Right hindlimb (tissue), 1 donor: ENCODE measurements around the gene CAMKMT.
"Not testable (repeated sequence)": the region's sequence is repeated elsewhere in the genome, so short reads cannot be mapped to it uniquely, and the experiment has no call there.

Source experiments
- DNase-seq: peaks from one replicate; pipeline ENCODE4 v3.0.0-alpha.2; 2018

The CAMKMT gene

GRCh38 chr2:44362207-44363015 lies 664 bp downstream of the CAMKMT start:
- peak; percentile 64 for DNase-seq

DNA sequence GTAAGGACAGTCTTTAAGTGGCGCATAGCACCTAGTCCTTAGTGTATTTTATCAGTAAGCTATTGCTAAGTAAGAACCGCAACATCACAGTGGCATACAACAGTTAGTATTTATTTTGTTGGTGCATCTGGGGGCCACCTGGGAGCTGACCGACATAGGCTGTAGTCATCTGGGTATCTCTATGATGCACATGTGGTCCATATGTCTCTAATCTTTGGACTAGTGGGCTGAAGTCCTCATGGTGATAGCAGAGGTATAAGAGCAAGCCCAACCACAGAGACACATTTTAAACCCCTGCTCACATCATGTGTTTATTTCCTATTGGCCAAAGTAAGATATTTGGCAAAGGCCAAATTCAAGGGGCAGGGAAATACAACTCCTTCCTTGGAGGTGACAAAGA lies 2.9 kb downstream of the CAMKMT start:
- DNase-seq, result no peak

GRCh38 chr2:44367591-44367990 lies 5.8 kb downstream of the CAMKMT start:
- no peak for DNase-seq

GRCh38 chr2:44369392-44369791 lies 7.6 kb downstream of the CAMKMT start:
- no peak for DNase-seq

DNA sequence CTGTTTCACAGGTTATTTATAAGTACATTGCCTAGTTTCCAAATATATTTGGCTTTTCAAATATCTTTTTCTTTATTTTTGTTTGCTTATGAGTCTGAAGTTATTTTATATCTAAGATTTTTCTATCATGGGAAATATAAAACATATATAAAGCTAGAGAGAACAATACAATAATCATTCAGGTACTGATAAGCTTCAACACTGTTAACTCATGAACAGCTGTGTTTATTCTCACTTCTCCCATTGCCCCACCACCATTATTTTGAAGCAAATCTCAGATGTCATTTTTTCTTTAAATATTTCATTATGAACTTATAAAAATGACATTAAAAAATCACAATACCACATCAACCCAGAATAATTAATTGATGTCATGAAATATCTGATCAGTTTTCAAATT lies 9.7 kb downstream of the CAMKMT start:
- DNase-seq, result no peak

DNA sequence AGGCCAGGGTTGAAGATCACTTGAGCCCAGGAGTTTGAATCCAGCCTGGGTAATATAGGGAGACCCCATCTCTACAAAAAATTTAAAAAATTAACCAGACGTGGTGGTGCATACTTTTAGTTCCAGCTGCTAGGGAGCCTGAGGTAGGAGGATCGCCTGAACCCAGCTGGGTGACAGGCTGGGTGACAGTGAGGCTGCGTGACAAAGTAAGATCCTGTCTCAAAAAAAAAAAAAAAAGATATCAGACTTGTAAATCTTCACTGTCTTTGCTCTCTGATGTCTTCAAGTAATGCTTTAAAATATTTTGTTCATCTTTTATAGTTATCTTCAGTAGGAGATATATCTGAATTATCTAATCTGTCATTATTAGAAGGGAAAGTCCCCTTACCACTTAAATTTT lies 10.5 kb downstream of the CAMKMT start:
- DNase-seq, result no peak

- DNase-seq, result no peak
Measured at GRCh38 chr2:44377486-44377885, 15.7 kb downstream of the CAMKMT start.

- not testable (repeated sequence) for DNase-seq
Measured at GRCh38 chr2:44385226-44385625, 23.5 kb downstream of the CAMKMT start.

DNA sequence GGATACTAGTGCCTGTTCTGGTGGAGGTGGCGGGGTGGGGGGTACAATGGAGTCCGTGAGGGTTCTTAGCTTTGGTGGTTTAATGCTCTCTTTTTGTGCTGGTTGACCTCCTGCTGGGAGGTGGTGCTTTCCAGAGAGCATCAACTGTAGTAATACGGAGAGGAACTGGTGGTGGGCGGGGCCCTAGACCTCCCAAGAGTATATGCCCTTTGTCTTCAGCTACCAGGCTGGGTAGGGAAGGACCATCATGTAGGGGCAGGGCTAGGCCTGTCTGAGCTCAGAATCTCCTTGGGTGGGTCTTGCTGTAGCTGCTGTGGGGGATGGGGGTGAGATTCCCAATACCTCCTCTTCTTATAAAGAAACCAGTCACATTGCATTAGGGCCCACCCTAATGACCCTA lies 27.1 kb downstream of the CAMKMT start:
- no peak for DNase-seq

GRCh38 chr2:44389895-44390294 lies 28.1 kb downstream of the CAMKMT start:
- DNase-seq, result no peak

DNA sequence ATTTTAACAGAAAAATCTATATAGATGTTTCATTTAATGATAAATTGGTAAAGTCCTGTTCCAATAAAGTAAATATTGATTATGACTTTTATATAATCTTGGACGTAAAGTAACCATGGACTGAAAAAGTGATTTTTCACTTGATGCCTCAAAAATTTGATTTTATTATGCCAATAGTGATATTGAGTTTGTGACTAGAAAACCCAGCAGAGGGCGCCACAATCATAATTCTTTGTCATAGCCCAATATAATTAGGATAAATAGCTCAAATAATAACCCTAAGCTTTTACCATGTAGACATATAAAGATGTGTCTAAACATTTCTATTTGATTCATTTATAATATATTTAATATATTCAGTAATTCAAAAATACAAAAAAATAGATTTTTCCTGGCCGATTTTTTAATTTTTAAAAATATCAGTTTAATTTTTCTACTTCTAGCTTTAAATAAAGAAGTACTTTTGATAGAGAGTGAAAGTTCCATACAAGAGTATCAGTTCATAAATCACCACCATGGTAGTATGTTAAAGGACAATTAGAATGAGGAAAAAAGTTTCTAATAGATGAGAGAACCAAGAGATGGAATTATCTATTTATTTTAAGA lies 30.7 kb downstream of the CAMKMT start:
- DNase-seq, result peak; percentile 39

- DNase-seq, result no peak
Measured at GRCh38 chr2:44397447-44398175, 35.9 kb downstream of the CAMKMT start.

DNA sequence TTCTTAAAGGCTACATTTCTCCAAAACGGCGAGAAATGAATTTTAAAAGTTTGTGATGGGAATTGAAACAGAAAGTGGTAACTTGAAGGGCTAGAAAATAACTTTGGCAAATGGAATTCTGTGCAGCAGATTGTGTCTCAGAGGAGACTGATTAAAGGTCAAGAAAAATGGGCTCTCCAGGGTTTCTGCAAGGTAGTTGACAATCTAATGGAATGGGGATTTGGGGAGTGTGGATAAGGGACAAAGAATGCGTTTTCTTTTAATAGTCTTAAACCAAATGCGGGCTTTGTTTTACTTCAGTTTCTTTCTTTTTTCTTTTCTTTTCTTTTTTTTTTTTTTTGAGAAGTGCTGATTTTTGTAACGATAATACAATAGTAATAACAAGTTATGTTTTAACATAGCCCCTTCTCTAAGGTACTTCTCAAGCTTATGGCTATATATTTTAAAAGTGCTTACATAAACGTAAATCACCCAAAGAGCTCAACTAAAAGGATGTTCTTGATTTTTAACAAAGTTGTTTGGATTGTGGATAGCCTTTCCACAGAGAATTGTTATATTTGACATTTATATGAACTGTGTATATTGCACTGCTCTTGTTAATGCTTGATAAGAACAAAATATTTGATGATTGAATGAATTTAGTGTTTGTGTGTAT lies 36.6 kb downstream of the CAMKMT start:
- DNase-seq, result no peak

DNA sequence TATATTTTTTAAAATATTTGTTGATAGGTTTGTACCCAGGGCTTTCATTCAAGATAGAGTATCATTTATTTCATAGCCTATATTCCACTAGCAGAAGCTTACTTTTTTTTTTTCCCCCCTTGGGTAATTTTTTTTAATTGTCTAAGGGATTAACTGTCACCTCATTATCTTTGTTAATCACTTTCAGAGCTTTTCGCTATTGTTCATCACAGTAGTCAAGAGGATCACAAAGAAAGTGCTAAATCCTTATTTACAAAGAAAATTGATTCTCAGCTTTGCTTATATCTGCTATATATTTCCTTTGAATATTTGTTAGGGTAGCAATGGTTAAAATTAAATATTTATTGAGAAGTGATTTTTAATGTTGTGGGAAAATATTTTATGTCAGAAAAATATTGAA lies 59.0 kb downstream of the CAMKMT start:
- no peak for DNase-seq

DNA sequence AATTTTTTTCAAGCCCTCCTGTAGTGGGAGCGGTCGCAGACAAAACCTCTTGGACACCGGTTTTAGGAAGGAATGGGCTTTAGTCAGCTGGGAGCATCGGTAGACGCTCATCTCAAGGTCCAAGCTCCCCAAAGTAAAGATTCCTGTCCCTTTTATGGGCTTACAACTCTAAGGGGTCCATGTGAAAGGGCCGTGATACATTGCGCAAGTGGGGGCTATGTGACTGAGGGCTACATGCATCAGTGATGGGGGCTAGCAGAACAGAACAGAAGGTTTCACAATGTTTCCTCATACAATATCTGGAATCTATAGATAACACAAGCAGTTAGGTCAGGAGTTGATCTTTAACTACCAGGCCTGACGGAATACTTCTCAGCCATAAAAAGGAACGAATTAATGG lies 62.5 kb downstream of the CAMKMT start:
- DNase-seq, result no peak

DNA sequence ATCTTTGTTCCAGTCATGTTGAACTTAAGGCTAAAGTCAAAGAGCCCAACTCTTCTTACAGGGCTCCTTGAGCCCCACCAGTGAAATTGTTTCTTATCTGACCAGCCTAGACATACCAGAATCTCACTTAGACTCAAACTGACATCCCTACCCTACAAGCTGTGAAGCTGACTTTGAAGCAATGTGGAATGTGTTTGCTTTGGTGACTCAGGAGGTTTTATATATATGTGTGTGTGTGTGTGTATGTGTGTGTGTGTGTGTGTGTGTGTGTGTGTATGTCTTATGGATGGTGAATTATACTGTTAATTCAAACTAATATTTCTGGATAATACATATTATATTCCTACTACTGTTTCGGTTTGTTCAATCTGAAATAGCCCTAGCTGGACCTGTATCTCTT lies 67.3 kb downstream of the CAMKMT start:
- no peak for DNase-seq

GRCh38 chr2:44430342-44430741 lies 68.6 kb downstream of the CAMKMT start:
- no peak for DNase-seq

- DNase-seq, result no peak
Measured at GRCh38 chr2:44433895-44434294, 72.1 kb downstream of the CAMKMT start.

DNA sequence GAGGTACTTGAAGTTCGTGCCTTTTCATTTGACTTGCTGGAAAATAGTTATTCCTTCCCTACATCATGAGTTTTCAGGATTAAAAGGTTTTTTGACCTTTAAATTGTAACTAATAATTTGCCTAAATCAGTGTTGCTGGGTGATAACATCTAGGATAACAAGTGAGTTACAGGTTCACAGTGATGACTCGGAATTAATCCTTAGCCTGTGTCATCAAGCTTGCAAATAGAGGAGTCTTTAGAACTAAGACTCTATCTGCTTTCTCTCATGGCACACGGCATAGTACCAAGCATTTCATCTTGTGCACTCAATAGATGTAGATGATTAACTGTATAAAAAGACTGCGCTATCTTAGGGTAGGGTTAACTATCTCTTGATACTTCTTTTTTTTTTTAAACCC lies 79.5 kb downstream of the CAMKMT start:
- DNase-seq, result no peak

- no peak for DNase-seq
Measured at GRCh38 chr2:44442019-44442418, 80.3 kb downstream of the CAMKMT start.

GRCh38 chr2:44443517-44443916 lies 81.8 kb downstream of the CAMKMT start:
- no peak for DNase-seq

GRCh38 chr2:44444881-44445280 lies 83.1 kb downstream of the CAMKMT start:
- no peak for DNase-seq

DNA sequence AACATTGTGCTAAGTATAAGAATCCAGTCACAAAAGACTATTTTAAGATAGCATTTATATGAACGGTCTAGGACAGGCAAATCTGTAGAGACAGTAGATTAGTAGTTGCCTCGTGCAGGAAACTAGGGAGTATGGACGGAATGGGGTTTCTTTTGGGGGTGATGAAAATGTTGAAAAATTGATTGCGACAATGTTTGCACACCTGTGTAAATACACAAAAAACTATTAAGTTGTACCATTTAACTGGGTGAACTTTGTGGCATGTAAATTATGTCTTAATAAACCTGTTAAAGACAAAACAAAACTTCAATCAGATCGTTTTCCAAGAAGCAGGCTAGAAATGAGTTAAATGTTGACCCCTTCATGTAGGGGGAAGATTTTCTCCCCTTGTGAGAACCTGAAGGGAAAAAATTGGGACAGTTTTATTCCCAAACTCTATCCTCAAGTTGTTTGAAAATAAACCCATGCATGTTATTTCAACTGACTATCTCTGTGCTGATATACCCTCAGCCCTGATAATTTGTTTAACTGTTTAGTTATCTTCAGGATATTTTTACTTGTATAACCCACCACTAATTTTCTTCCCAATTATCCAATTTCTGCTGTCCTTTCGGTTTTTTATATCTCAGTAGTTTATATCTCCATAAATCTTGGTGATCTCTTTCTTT lies 87.2 kb downstream of the CAMKMT start:
- DNase-seq, result no peak
